ENCODE results near the gene NT5DC2. TPM values are rescaled to one million over a fixed set of nuclear protein-coding genes. Genes with fewer than 3 reads are reported as not detected.

NT5DC2 gene
- total RNA-seq, 4 donors from 2014 or later, result 21.7 to 69.5 (median 34.7) TPM

- peaks cover 0 to 3% of the 10 kb centered on the region in 2 donors for H3K36me3 ChIP-seq
- 14 to 41% methylated on average over 2 to 9 of the region's 9 CpGs for WGBS, 2 donors (ENCODE audit: low coverage in 1 of 2)
- H3K9me3 ChIP-seq, result no peaks in the 10 kb centered on the region
- peak overlapping the region in 1 of 2 donors; percentile 77 for H3K4me3 ChIP-seq
- ATAC-seq, result no peak
- no peak for TF ChIP-seq POLR2AphosphoS5 (IDR thresholded peaks at IDR 0.05)
- TF ChIP-seq EP300 (IDR thresholded peaks at IDR 0.05), result no peak
- no peak for TF ChIP-seq CTCF (IDR thresholded peaks at IDR 0.05)
- no peak for TF ChIP-seq POLR2A (IDR thresholded peaks at IDR 0.05)
- H3K27ac ChIP-seq, result peak overlapping the region in 3 of 4 donors; percentile 93 to 95 (median 94)
- H3K27me3 ChIP-seq, result no peaks in the 10 kb centered on the region
- H3K4me1 ChIP-seq, result peaks cover 0 to 84% (median 40%) of the 10 kb centered on the region in 3 donors
Observed at GRCh38 chr3:52536112-52536368, 2.4 kb upstream of the NT5DC2 start.

- TF ChIP-seq EP300 (IDR thresholded peaks at IDR 0.05), result no peak
- TF ChIP-seq CTCF (IDR thresholded peaks at IDR 0.05), result no peak
- TF ChIP-seq POLR2AphosphoS5 (IDR thresholded peaks at IDR 0.05), result no peak
- no peak for TF ChIP-seq POLR2A (IDR thresholded peaks at IDR 0.05)
- peak overlapping the region in 3 of 4 donors; percentile 93 to 95 (median 94) for H3K27ac ChIP-seq
- no peaks in the 10 kb centered on the region for H3K9me3 ChIP-seq
- no peak for ATAC-seq
- H3K4me1 ChIP-seq, result peaks cover 0 to 88% (median 45%) of the 10 kb centered on the region in 3 donors
- peak overlapping the region in 1 of 2 donors; percentile 77 for H3K4me3 ChIP-seq
- H3K27me3 ChIP-seq, result no peaks in the 10 kb centered on the region
- no peaks in the 10 kb centered on the region for H3K36me3 ChIP-seq
- WGBS, 2 donors (ENCODE audit: low coverage in 1 of 2), result 75 to 84% methylated on average over 10 to 14 of the region's 19 CpGs
Observed at GRCh38 chr3:52535411-52536111, 1.9 kb upstream of the NT5DC2 start.

GRCh38 chr3:52534281-52535183, 875 bp upstream of the NT5DC2 start:
- Histone ChIP-seq H3K4me1 (peaks cover 3 to 89% (median 55%) of the 10 kb centered on the region in 3 donors), H3K36me3 (no peaks in the 10 kb centered on the region), H3K27me3 (no peaks in the 10 kb centered on the region), H3K9me3 (no peaks in the 10 kb centered on the region), H3K27ac (peak overlapping the region; percentile 75 to 95 (median 94)), H3K4me3 (peak overlapping the region; percentile 67 to 74)
- 27% methylated on average over 9 of the region's 57 CpGs; no CpG with 5 or more reads in 1 of the 2 donors for WGBS, 2 donors (ENCODE audit: low coverage in 1 of 2)
- ATAC-seq, result no peak
- TF ChIP-seq CTCF (IDR thresholded peaks at IDR 0.05) (no peak), EP300 (IDR thresholded peaks at IDR 0.05) (no peak), POLR2A (IDR thresholded peaks at IDR 0.05) (no peak), POLR2AphosphoS5 (IDR thresholded peaks at IDR 0.05) (no peak)

- Histone ChIP-seq H3K36me3 (peaks cover 0 to 10% of the 10 kb centered on the region in 2 donors), H3K4me1 (peaks cover 5 to 84% (median 51%) of the 10 kb centered on the region in 3 donors), H3K9me3 (no peaks in the 10 kb centered on the region), H3K27me3 (no peaks in the 10 kb centered on the region), H3K27ac (peak overlapping the region; percentile 12 to 95 (median 80)), H3K4me3 (peak overlapping the region; percentile 74 to 75)
- TF ChIP-seq POLR2A (IDR thresholded peaks at IDR 0.05) (no peak), EP300 (IDR thresholded peaks at IDR 0.05) (no peak), CTCF (IDR thresholded peaks at IDR 0.05) (no peak), POLR2AphosphoS5 (IDR thresholded peaks at IDR 0.05) (no peak)
- no peak for ATAC-seq
- WGBS, 2 donors (ENCODE audit: low coverage in 1 of 2), result 0% methylated on average over 10 of the region's 78 CpGs; no CpG with 5 or more reads in 1 of the 2 donors
Observed at GRCh38 chr3:52532838-52533622, 627 bp downstream of the NT5DC2 start.
